Stimulated activated naive CD8-positive, alpha-beta T cell treated with anti-CD3 and anti-CD28 coated beads, Interleukin-15, Interleukin-2, amounts not matched to agents 100 ng/mL and 50 ng/mL, for 24 hours (primary cell): ENCODE measurements around the gene DPP4.
"Not testable (repeated sequence)": the region's sequence is repeated elsewhere in the genome, so short reads cannot be mapped to it uniquely, and the experiment has no call there.

Experiments used
- H3K27ac Mint-ChIP-seq: one replicate; pipeline ENCODE4 v1.8.0; 2021; ENCODE audit warnings: mild to moderate bottlenecking, mixed read lengths
- H3K27me3 Mint-ChIP-seq: one replicate; pipeline ENCODE4 v1.8.0; 2021; ENCODE audit warnings: mixed read lengths
- H3K36me3 Mint-ChIP-seq: one replicate; pipeline ENCODE4 v1.8.0; 2021; ENCODE audit warnings: low read depth, mixed read lengths
- H3K4me1 Mint-ChIP-seq: one replicate; pipeline ENCODE4 v1.8.0; 2021; ENCODE audit warnings: low read depth, mixed read lengths
- H3K4me3 Mint-ChIP-seq: one replicate; pipeline ENCODE4 v1.8.0; 2021; ENCODE audit warnings: mild to moderate bottlenecking, mixed read lengths
- H3K9me3 Mint-ChIP-seq: one replicate; pipeline ENCODE4 v1.8.0; 2021; ENCODE audit warnings: mixed read lengths

DPP4 gene

DNA sequence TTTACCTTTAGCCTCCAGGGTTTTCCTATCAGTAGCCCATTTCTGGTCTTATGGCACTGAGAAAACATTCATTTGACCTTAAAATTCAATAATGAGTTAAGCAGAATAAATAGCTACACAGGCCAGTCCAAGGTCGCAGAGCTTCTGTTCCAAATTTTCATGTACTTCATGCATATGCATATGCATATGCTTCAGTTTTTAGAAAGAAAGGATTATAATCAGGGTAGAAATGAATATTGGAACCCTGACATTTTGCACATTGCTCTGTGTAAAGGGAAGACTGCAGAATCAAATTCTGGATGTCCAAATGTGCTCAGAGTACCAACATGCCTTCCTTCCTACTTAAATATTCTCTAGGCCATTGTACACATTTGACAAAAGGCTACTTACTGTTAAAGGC is 104.9 kb downstream of the DPP4 start:
- Mint-ChIP-seq H3K4me1 (peaks cover 50% of the 10 kb centered on the region), H3K4me3 (no peak overlapping the region), H3K36me3 (peaks cover 4% of the 10 kb centered on the region), H3K27me3 (no peaks in the 10 kb centered on the region), H3K9me3 (peaks cover under 1% of the 10 kb centered on the region), H3K27ac (no peak overlapping the region)

DNA sequence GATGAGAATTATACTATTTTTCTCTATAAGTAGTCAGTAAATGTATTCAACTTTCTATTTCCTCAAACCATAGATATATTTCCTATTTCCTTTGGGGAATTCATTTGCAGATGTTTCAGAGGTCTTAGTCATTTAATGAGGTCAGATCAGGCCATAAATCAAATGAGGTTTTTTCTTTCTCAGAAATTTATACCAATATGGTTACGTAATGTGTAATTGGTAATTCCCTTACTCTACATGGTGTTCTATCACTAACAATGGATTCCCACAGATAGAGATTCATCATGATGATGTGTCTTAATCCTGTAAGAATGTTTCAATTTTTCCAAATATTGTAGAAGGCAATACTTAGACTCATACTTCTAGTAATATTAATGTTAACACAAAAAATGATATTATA is 108.0 kb downstream of the DPP4 start:
- H3K27ac Mint-ChIP-seq = peak overlapping the region; percentile 71
- peaks cover 44% of the 10 kb centered on the region for H3K4me1 Mint-ChIP-seq
- peaks cover 8% of the 10 kb centered on the region for H3K36me3 Mint-ChIP-seq
- H3K27me3 Mint-ChIP-seq = no peaks in the 10 kb centered on the region
- peak overlapping the region; percentile 45 for H3K4me3 Mint-ChIP-seq
- peaks cover 8% of the 10 kb centered on the region for H3K9me3 Mint-ChIP-seq

DNA sequence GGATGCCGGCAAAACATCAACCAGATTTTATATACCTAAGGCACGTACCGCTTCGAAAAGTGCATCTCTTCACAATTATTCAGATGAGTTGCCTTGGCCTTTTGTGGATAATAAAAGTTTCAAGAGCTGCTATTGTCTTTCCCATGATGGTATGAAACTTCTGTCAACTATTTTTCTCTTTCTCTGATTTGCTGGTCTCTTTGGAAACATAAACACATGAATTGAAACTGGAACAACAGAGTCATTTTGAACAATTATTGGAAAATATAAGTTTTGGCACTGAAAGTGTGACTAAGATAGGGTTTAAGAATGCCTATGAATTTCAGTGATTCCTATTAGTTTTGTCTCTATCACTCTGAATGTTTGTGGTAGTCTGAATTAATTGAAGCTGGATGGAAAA is 109.9 kb downstream of the DPP4 start:
- Mint-ChIP-seq H3K27ac (peak overlapping the region; percentile 89), H3K36me3 (peaks cover 4% of the 10 kb centered on the region), H3K27me3 (no peaks in the 10 kb centered on the region), H3K4me1 (peaks cover 47% of the 10 kb centered on the region), H3K4me3 (peak overlapping the region; percentile 28), H3K9me3 (peaks cover 8% of the 10 kb centered on the region)

DNA sequence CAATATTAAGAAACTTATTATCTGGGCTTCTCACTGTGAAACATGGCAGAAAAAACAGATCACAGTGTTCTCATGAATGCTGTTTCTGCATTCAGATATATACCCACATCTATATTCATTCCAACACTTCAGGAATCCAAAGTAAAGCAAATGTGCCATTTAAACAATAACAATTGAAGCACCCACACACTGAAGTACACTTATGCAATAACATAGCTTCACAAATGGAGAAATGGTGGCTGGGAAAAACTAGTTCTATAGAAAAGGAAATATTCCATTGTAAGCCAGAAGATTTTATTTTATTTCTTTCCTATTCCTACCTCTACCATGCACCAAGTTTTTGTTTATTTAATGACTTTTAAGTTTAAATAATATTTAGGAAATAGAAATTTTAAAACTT is 111.9 kb downstream of the DPP4 start:
- H3K4me1 Mint-ChIP-seq = peaks cover 48% of the 10 kb centered on the region
- H3K27ac Mint-ChIP-seq = no peak overlapping the region
- no peaks in the 10 kb centered on the region for H3K27me3 Mint-ChIP-seq
- H3K9me3 Mint-ChIP-seq = peaks cover 8% of the 10 kb centered on the region
- no peak overlapping the region for H3K4me3 Mint-ChIP-seq
- peaks cover 4% of the 10 kb centered on the region for H3K36me3 Mint-ChIP-seq

GRCh38 chr2:161961061-161961460 is 113.0 kb downstream of the DPP4 start:
- Mint-ChIP-seq H3K36me3 (peaks cover 4% of the 10 kb centered on the region), H3K4me1 (peaks cover 50% of the 10 kb centered on the region), H3K9me3 (peaks cover 8% of the 10 kb centered on the region), H3K27ac (no peak overlapping the region), H3K4me3 (no peak overlapping the region), H3K27me3 (no peaks in the 10 kb centered on the region)

GRCh38 chr2:161956738-161957137 is 117.3 kb downstream of the DPP4 start:
- peak overlapping the region; percentile 32 for H3K27ac Mint-ChIP-seq
- H3K27me3 Mint-ChIP-seq = no peaks in the 10 kb centered on the region
- H3K4me1 Mint-ChIP-seq = peaks cover 65% of the 10 kb centered on the region
- no peaks in the 10 kb centered on the region for H3K36me3 Mint-ChIP-seq
- no peak overlapping the region for H3K4me3 Mint-ChIP-seq
- H3K9me3 Mint-ChIP-seq = no peaks in the 10 kb centered on the region

DNA sequence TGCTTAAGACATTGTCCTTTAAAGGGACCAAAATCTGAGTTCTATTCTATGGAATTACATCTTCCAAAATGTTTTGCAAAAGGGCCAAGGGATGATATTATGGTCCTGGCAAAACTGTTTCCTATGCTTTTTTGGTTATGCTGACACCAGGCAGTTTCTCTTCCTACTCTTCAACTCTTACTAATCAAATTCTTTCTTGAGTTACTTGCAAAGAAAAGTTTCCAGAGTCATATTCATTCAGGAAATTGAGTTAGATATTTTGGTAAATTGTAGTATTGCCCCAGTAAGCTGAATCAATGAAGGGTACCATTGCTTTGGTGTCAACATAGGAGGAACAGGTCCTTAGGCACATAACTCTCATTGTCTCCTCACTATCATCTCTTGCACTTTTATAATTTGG is 118.8 kb downstream of the DPP4 start:
- Mint-ChIP-seq H3K9me3 (no peaks in the 10 kb centered on the region), H3K27me3 (no peaks in the 10 kb centered on the region), H3K36me3 (no peaks in the 10 kb centered on the region), H3K4me1 (peaks cover 65% of the 10 kb centered on the region), H3K4me3 (no peak overlapping the region), H3K27ac (peak overlapping the region; percentile 53)

GRCh38 chr2:161954103-161954502 is 119.9 kb downstream of the DPP4 start:
- Mint-ChIP-seq H3K27ac (peak overlapping the region; percentile 69), H3K4me3 (peak overlapping the region; percentile 44), H3K36me3 (no peaks in the 10 kb centered on the region), H3K27me3 (no peaks in the 10 kb centered on the region), H3K4me1 (peaks cover 62% of the 10 kb centered on the region), H3K9me3 (no peaks in the 10 kb centered on the region)

DNA sequence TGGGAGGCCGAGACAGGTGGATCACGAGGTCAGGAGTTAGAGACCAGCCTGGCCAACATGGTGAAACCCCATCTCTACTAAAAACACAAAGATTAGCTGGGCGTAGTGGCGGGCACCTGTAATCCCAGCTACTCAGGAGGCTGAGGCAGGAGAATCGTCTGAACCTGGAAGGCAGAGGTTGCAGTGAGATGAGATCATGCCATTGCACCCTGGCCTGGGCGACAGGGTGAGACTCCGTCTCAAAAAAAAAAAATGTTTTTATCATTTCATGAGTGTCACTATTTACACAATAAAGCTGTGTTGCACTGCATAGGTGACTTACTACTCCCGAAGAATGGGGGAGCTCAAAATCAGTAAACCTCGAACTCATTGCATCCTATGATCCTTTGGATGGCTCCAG is 120.6 kb downstream of the DPP4 start:
- H3K4me3 Mint-ChIP-seq = peak overlapping the region; percentile 14
- H3K27me3 Mint-ChIP-seq, H3K9me3 Mint-ChIP-seq, H3K36me3 Mint-ChIP-seq: not testable (repeated sequence)
- peaks cover 60% of the 10 kb centered on the region for H3K4me1 Mint-ChIP-seq
- peak overlapping the region; percentile 92 for H3K27ac Mint-ChIP-seq

DNA sequence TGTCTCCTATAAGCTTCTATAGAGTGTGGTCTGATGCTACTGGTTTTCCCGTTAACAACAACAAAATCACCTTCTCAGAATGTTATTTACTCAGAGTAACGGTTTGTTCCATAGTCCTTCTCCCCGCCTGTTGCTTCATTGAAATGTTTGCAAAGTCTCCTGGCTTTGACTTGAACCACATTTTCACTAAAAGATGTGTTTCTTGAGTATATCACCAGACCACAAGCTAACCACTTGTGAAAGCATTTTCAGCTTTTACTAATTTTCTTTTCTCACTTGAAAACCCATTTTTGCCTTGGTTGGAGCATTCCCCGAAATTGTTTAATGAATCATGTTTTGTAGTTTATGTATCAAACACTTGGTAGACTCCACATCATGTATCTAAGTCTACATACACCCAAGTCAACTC is 121.2 kb downstream of the DPP4 start:
- Mint-ChIP-seq H3K4me1 (peaks cover 62% of the 10 kb centered on the region), H3K27me3 (no peaks in the 10 kb centered on the region), H3K27ac (peak overlapping the region; percentile 92), H3K9me3 (no peaks in the 10 kb centered on the region), H3K36me3 (no peaks in the 10 kb centered on the region), H3K4me3 (peak overlapping the region; percentile 14)

- H3K27ac Mint-ChIP-seq = no peak overlapping the region
- no peak overlapping the region for H3K4me3 Mint-ChIP-seq
These were observed 126.2 kb downstream of the DPP4 start for GRCh38 chr2:161947836-161948235.

GRCh38 chr2:161947406-161947805 is 126.6 kb downstream of the DPP4 start:
- H3K9me3 Mint-ChIP-seq = no peaks in the 10 kb centered on the region
- H3K27ac Mint-ChIP-seq = no peak overlapping the region
- no peaks in the 10 kb centered on the region for H3K27me3 Mint-ChIP-seq
- H3K4me1 Mint-ChIP-seq = peaks cover 22% of the 10 kb centered on the region
- no peak overlapping the region for H3K4me3 Mint-ChIP-seq
- H3K36me3 Mint-ChIP-seq = no peaks in the 10 kb centered on the region

More at GRCh38 chr2:161947836-161948235, 126.2 kb downstream of the DPP4 start:
- peaks cover 27% of the 10 kb centered on the region for H3K4me1 Mint-ChIP-seq
- no peaks in the 10 kb centered on the region for H3K27me3 Mint-ChIP-seq
- no peaks in the 10 kb centered on the region for H3K36me3 Mint-ChIP-seq
- no peaks in the 10 kb centered on the region for H3K9me3 Mint-ChIP-seq

DNA sequence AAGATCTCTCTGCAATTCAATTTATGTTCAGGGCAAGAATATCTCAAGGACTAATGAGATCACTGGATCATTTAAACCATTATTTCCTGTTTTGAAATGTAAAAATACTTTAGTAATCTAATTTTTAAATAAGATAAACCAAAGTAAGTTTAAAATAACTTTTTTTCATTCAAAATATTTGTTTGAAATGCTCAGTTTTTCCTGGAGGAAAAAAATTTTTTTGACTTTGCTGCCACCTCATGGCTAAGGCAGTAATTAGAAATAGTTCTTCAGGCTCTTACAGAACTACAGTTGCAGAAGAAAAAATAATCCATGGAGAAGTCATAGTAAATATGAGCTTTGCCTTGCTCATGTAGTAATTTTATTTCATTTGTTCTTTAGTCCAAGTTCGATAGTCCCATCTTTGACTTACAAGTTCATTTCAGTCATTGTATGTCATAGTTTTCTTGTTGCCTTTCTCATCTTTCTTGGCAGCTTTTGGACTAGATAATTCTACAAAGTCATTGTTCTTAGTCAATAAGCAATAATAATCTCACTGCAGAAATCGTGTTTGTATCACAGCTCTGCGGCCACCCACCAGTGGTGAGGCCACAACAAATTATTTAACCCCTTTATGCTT is 127.4 kb downstream of the DPP4 start:
- Mint-ChIP-seq H3K4me3 (no peak overlapping the region), H3K27me3 (no peaks in the 10 kb centered on the region), H3K27ac (no peak overlapping the region), H3K9me3 (no peaks in the 10 kb centered on the region), H3K36me3 (no peaks in the 10 kb centered on the region), H3K4me1 (peaks cover 16% of the 10 kb centered on the region)

GRCh38 chr2:161943011-161943410 is 131.0 kb downstream of the DPP4 start:
- H3K27ac Mint-ChIP-seq = no peak overlapping the region
- H3K4me1 Mint-ChIP-seq = peaks cover 10% of the 10 kb centered on the region
- H3K9me3 Mint-ChIP-seq = no peaks in the 10 kb centered on the region
- no peaks in the 10 kb centered on the region for H3K36me3 Mint-ChIP-seq
- no peak overlapping the region for H3K4me3 Mint-ChIP-seq
- H3K27me3 Mint-ChIP-seq = peaks cover 6% of the 10 kb centered on the region
